HG02981 (cell line): ENCODE data around the gene HRCT1.
"Not testable (repeated sequence)": the region's sequence is repeated elsewhere in the genome, so short reads cannot be mapped to it uniquely, and the experiment has no call there.

ENCODE experiments used
- ATAC-seq: cut with Tn5 transposase; IDR thresholded peaks from one replicate; pipeline ENCODE4 v1.9.1; 2021; ENCODE audit warnings: mild to moderate bottlenecking, moderate library complexity; ENCODE audit not compliant: unreplicated experiment

Gene HRCT1

GRCh38 chr9:35892051-35892450 is 14.0 kb upstream of the HRCT1 start:
- no peak for ATAC-seq

GRCh38 chr9:35896570-35896969 is 9.4 kb upstream of the HRCT1 start:
- no peak for ATAC-seq

GRCh38 chr9:35897376-35898099 is 8.5 kb upstream of the HRCT1 start:
- ATAC-seq: not testable (repeated sequence)

- ATAC-seq: no peak
These were observed 7.7 kb upstream of the HRCT1 start for GRCh38 chr9:35898337-35898736.

GRCh38 chr9:35899021-35899420 is 7.0 kb upstream of the HRCT1 start:
- no peak for ATAC-seq

GRCh38 chr9:35903049-35903448 is 3.0 kb upstream of the HRCT1 start:
- no peak for ATAC-seq

GRCh38 chr9:35904338-35904737 is 1.7 kb upstream of the HRCT1 start:
- ATAC-seq: no peak

- no peak for ATAC-seq
These were observed 786 bp upstream of the HRCT1 start for GRCh38 chr9:35905051-35905781.

- no peak for ATAC-seq
These were observed 1.1 kb downstream of the HRCT1 start for GRCh38 chr9:35906923-35907699.

- no peak for ATAC-seq
These were observed 1.9 kb downstream of the HRCT1 start for GRCh38 chr9:35907711-35908503.

- ATAC-seq: no peak
These were observed 2.6 kb downstream of the HRCT1 start for GRCh38 chr9:35908504-35909125.

GRCh38 chr9:35909274-35909673 is 3.3 kb downstream of the HRCT1 start, which contains the start of gene SPAAR:
SPAAR (plus strand) TSS chr9:35909490; CDS start chr9:35910464, 974 bp downstream.
- no peak for ATAC-seq

GRCh38 chr9:35909687-35910612 is 3.9 kb downstream of the HRCT1 start:
- no peak for ATAC-seq

GRCh38 chr9:35910613-35911359 is 4.8 kb downstream of the HRCT1 start:
- ATAC-seq: no peak

GRCh38 chr9:35911690-35912089 is 5.7 kb downstream of the HRCT1 start:
- no peak for ATAC-seq

- ATAC-seq: no peak
These were observed 6.9 kb downstream of the HRCT1 start for GRCh38 chr9:35912791-35913400.

- ATAC-seq: not testable (repeated sequence)
These were observed 7.4 kb downstream of the HRCT1 start for GRCh38 chr9:35913429-35913828.

- no peak for ATAC-seq
These were observed 8.4 kb downstream of the HRCT1 start for GRCh38 chr9:35914301-35914807.
